ENCODE data around the gene IFT122.
A peak's percentile ranks its signal among the peaks of the same experiment; 100 is the strongest.

IFT122 gene

GRCh38 chr3:129417326-129417725, 22.7 kb upstream of the IFT122 start:
- DNase-seq, result no peak

- no peak for DNase-seq
These were observed 21.7 kb upstream of the IFT122 start for GRCh38 chr3:129418041-129418973.

- DNase-seq, result no peak
These were observed 20.5 kb upstream of the IFT122 start for GRCh38 chr3:129419476-129419875.

- DNase-seq, result no peak
These were observed 18.7 kb upstream of the IFT122 start for GRCh38 chr3:129421236-129421883.

GRCh38 chr3:129421988-129422745, 17.9 kb upstream of the IFT122 start:
- no peak for DNase-seq

- DNase-seq, result no peak
These were observed 17.1 kb upstream of the IFT122 start for GRCh38 chr3:129422897-129423296.

- DNase-seq, result no peak
These were observed 15.7 kb upstream of the IFT122 start for GRCh38 chr3:129424185-129424841.

GRCh38 chr3:129425213-129425612, 14.8 kb upstream of the IFT122 start:
- no peak for DNase-seq

- DNase-seq, result no peak
These were observed 14.4 kb upstream of the IFT122 start for GRCh38 chr3:129425619-129426018.

- no peak for DNase-seq
These were observed 12.0 kb upstream of the IFT122 start for GRCh38 chr3:129428007-129428375.

- peak; percentile 99 for DNase-seq
These were observed 11.5 kb upstream of the IFT122 start, which contains the start of gene EFCAB12 for GRCh38 chr3:129428376-129429079. Gene EFCAB12, minus strand, starts transcription at chr3:129428636. Its CDS starts 148 bp downstream, at chr3:129428488.

GRCh38 chr3:129429080-129429451, 11.0 kb upstream of the IFT122 start:
- no peak for DNase-seq

GRCh38 chr3:129429602-129430001, 10.4 kb upstream of the IFT122 start:
- DNase-seq, result no peak

GRCh38 chr3:129432036-129432435, 8.0 kb upstream of the IFT122 start:
- DNase-seq, result no peak

GRCh38 chr3:129432671-129433070, 7.4 kb upstream of the IFT122 start:
- no peak for DNase-seq

- DNase-seq, result no peak
These were observed 6.5 kb upstream of the IFT122 start for GRCh38 chr3:129433565-129433964.

- no peak for DNase-seq
These were observed 5.9 kb upstream of the IFT122 start for GRCh38 chr3:129434140-129434539.

GRCh38 chr3:129435367-129435766, 4.7 kb upstream of the IFT122 start:
- DNase-seq, result no peak

- DNase-seq, result peak; percentile 25
These were observed 703 bp upstream of the IFT122 start for GRCh38 chr3:129439226-129439816.

- DNase-seq, result no peak
These were observed 680 bp downstream of the IFT122 start for GRCh38 chr3:129440618-129441190.

GRCh38 chr3:129441215-129441614, 1.2 kb downstream of the IFT122 start:
- no peak for DNase-seq
